MM.1S (cell line): ENCODE measurements around the gene SNRPA1.

Source experiments
- DNase-seq: peaks from one replicate; pipeline ENCODE4 v3.0.0-alpha.2; 2015
- H2AFZ ChIP-seq: fragments of 300-600 bp; sonication (generic); 2 replicates; pipeline ENCODE4 v1.6.0; 2016; ENCODE audit warnings: antibody characterized with exemption, low read length
- H3F3A ChIP-seq: fragments of 300-600 bp; sonication (generic); 2 replicates; pipeline ENCODE4 v1.6.1; 2016; ENCODE audit warnings: mild to moderate bottlenecking, antibody characterized with exemption, low read length, moderate library complexity, mixed read lengths; ENCODE audit not compliant: insufficient read depth
- H3K27ac ChIP-seq: fragments of 300-600 bp; sonication (generic); 2 replicates; pipeline ENCODE4 v1.5.1; 2016; ENCODE audit warnings: mild to moderate bottlenecking, low read length
- H3K27me3 ChIP-seq: fragments of 300-600 bp; sonication (generic); replicated peaks from 2 replicates; pipeline ENCODE4 v1.6.0; 2016; ENCODE audit warnings: low read length; ENCODE audit not compliant: insufficient read depth
- H3K36me3 ChIP-seq: fragments of 300-600 bp; sonication (generic); replicated peaks from 2 replicates; pipeline ENCODE4 v1.6.1; 2016; ENCODE audit warnings: mild to moderate bottlenecking, low read length, mixed read lengths; ENCODE audit not compliant: insufficient read depth
- H3K4me1 ChIP-seq: fragments of 300-600 bp; sonication (generic); 2 replicates; pipeline ENCODE4 v1.6.1; 2016; ENCODE audit warnings: low read length, mixed read lengths
- H3K4me2 ChIP-seq: fragments of 300-600 bp; sonication (generic); 2 replicates; pipeline ENCODE4 v1.6.0; 2016; ENCODE audit warnings: low read depth, low read length
- H3K4me3 ChIP-seq: fragments of 300-600 bp; sonication (generic); 2 replicates; pipeline ENCODE4 v1.5.1; 2016; ENCODE audit warnings: low read length, mixed read lengths
- H3K79me2 ChIP-seq: fragments of 300-600 bp; sonication (generic); 2 replicates; pipeline ENCODE4 v1.6.1; 2016; ENCODE audit warnings: mixed run types, low read length, mixed read lengths
- H3K9ac ChIP-seq: fragments of 300-600 bp; sonication (generic); 2 replicates; pipeline ENCODE4 v1.6.1; 2016; ENCODE audit warnings: low read length, mixed read lengths
- H3K9me2 ChIP-seq: fragments of 300-600 bp; sonication (generic); replicated peaks from 2 replicates; pipeline ENCODE4 v1.6.1; 2016; ENCODE audit warnings: mild to moderate bottlenecking, low read length, mixed read lengths; ENCODE audit not compliant: insufficient read depth
- H3K9me3 ChIP-seq: fragments of 300-600 bp; sonication (generic); replicated peaks from 2 replicates; pipeline ENCODE4 v1.6.1; 2016; ENCODE audit warnings: mild to moderate bottlenecking, low read length, mixed read lengths; ENCODE audit not compliant: insufficient read depth
- H4K20me1 ChIP-seq: fragments of 300-600 bp; sonication (generic); 2 replicates; pipeline ENCODE4 v1.6.1; 2016; ENCODE audit warnings: mild to moderate bottlenecking, low read length, moderate library complexity, mixed read lengths; ENCODE audit not compliant: insufficient read depth
- EZH2 ChIP-seq: fragments of 300-600 bp; sonication (generic); optimal IDR thresholded peaks from 2 replicates; pipeline ENCODE3; 2017; ENCODE audit warnings: low read depth, mild to moderate bottlenecking, antibody characterized with exemption, low read length, mixed read lengths
- EZH2phosphoT487 ChIP-seq: fragments of 300-600 bp; sonication (generic); IDR thresholded peaks from 2 replicates; pipeline ENCODE4 v1.6.1; 2018; ENCODE audit warnings: antibody characterized with exemption, low read length
- TF ChIP-seq, protein P1 (sequence below): fragments of 300-600 bp; sonication (generic); IDR thresholded peaks from 2 replicates; pipeline ENCODE4 v1.5.1; 2016; ENCODE audit warnings: antibody characterized with exemption, low read length, mixed read lengths

Gene SNRPA1

GRCh38 chr15:101326462-101327146 is 31.6 kb upstream of the SNRPA1 start:
- Histone ChIP-seq H3K27me3 (peaks cover 62% of the 10 kb centered on the region), H3K27ac (no peak overlapping the region), H3K9me3 (no peaks in the 10 kb centered on the region), H3K4me2 (no peak overlapping the region), H3K36me3 (no peaks in the 10 kb centered on the region), H2AFZ (no peak overlapping the region), H4K20me1 (no peaks in the 10 kb centered on the region), H3K9me2 (no peaks in the 10 kb centered on the region), H3K79me2 (no peaks in the 10 kb centered on the region), H3K4me1 (no peaks in the 10 kb centered on the region), H3K4me3 (no peak overlapping the region), H3F3A (no peaks in the 10 kb centered on the region), H3K9ac (no peak overlapping the region)
- TF ChIP-seq EZH2phosphoT487 (no peak), EZH2 (no peak)
- TF ChIP-seq, protein P1, sequence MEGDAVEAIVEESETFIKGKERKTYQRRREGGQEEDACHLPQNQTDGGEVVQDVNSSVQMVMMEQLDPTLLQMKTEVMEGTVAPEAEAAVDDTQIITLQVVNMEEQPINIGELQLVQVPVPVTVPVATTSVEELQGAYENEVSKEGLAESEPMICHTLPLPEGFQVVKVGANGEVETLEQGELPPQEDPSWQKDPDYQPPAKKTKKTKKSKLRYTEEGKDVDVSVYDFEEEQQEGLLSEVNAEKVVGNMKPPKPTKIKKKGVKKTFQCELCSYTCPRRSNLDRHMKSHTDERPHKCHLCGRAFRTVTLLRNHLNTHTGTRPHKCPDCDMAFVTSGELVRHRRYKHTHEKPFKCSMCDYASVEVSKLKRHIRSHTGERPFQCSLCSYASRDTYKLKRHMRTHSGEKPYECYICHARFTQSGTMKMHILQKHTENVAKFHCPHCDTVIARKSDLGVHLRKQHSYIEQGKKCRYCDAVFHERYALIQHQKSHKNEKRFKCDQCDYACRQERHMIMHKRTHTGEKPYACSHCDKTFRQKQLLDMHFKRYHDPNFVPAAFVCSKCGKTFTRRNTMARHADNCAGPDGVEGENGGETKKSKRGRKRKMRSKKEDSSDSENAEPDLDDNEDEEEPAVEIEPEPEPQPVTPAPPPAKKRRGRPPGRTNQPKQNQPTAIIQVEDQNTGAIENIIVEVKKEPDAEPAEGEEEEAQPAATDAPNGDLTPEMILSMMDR: no peak
- no peak for DNase-seq

GRCh38 chr15:101326026-101326315 is 30.9 kb upstream of the SNRPA1 start:
- Histone ChIP-seq H3K27ac (no peak overlapping the region), H3K9me3 (no peaks in the 10 kb centered on the region), H3K79me2 (no peaks in the 10 kb centered on the region), H3F3A (no peaks in the 10 kb centered on the region), H3K4me1 (no peaks in the 10 kb centered on the region), H3K4me3 (no peak overlapping the region), H3K4me2 (no peak overlapping the region), H3K36me3 (no peaks in the 10 kb centered on the region), H3K27me3 (peaks cover 69% of the 10 kb centered on the region), H3K9ac (no peak overlapping the region), H3K9me2 (no peaks in the 10 kb centered on the region), H4K20me1 (no peaks in the 10 kb centered on the region), H2AFZ (no peak overlapping the region)
- TF ChIP-seq, protein P1: no peak
- TF ChIP-seq EZH2 (no peak), EZH2phosphoT487 (no peak)
- no peak for DNase-seq

DNA sequence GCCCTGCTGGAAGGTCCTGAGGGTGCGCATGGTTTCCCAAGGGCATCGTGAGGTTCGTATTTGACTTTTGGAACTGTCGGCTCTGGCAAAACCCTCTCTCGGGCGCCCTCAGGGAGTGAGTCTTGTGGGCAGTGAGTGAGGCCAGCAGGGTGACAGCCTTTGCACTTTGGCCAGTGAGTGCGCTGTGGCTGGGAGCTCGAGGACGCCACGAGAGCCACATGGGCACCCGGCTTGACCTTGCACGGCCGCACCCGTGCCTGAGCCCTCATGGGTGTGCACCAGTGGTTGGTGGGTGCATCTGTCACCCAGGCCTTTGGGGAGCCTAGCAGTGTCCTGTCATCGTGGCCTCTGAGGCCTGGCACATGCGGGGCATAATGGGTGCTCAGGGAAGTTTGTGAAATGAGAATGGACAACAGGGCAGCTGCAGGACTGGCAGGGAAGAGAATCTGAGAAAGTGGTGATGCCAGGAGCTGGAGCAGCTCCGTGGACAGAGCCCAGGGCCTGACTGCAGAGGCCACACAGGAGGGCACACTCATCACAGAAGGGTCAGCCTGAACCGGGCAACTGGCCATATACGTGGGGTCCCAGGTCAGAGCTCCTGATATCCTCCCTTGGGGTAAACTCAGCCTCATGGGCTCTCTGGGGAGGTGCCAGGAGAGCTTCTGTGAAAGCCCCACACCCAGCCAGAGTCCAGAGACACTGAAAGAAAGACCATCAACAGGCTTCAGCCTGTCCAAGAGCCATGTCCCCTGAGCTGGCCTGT is 30.4 kb upstream of the SNRPA1 start:
- no peaks in the 10 kb centered on the region for H3K9me2 ChIP-seq
- H3K9me3 ChIP-seq: no peaks in the 10 kb centered on the region
- H3K9ac ChIP-seq: no peak overlapping the region
- no peaks in the 10 kb centered on the region for H3F3A ChIP-seq
- no peak for DNase-seq
- no peaks in the 10 kb centered on the region for H4K20me1 ChIP-seq
- no peak for TF ChIP-seq EZH2phosphoT487
- TF ChIP-seq, protein P1: no peak
- TF ChIP-seq EZH2: no peak
- H2AFZ ChIP-seq: no peak overlapping the region
- peaks cover 74% of the 10 kb centered on the region for H3K27me3 ChIP-seq
- no peaks in the 10 kb centered on the region for H3K79me2 ChIP-seq
- H3K4me3 ChIP-seq: no peak overlapping the region
- no peaks in the 10 kb centered on the region for H3K36me3 ChIP-seq
- no peak overlapping the region for H3K4me2 ChIP-seq
- no peaks in the 10 kb centered on the region for H3K4me1 ChIP-seq
- no peak overlapping the region for H3K27ac ChIP-seq
